A673 (cell line): ENCODE results near the gene PRKD3.

Experiments
- EZH2 ChIP-seq: fragments of 200-600 bp; sonication (generic); IDR thresholded peaks from 2 replicates; pipeline ENCODE4 v1.6.1; 2017; ENCODE audit warnings: borderline replicate concordance, low read depth, mild to moderate bottlenecking, mixed read lengths, antibody characterized with exemption, low read length; ENCODE audit not compliant: poor library complexity, severe bottlenecking
- TF ChIP-seq, protein P1 (sequence below): fragments of 300-800, 200-600 bp; sonication (generic); conservative IDR thresholded peaks from 2 replicates; pipeline ENCODE4 v1.5.1; 2017; ENCODE audit warnings: low read depth, mild to moderate bottlenecking, antibody characterized with exemption, low read length, moderate library complexity, mixed read lengths

GRCh38 chr2:37340637-37341036, 16.0 kb upstream of the PRKD3 start:
- TF ChIP-seq, protein P1, sequence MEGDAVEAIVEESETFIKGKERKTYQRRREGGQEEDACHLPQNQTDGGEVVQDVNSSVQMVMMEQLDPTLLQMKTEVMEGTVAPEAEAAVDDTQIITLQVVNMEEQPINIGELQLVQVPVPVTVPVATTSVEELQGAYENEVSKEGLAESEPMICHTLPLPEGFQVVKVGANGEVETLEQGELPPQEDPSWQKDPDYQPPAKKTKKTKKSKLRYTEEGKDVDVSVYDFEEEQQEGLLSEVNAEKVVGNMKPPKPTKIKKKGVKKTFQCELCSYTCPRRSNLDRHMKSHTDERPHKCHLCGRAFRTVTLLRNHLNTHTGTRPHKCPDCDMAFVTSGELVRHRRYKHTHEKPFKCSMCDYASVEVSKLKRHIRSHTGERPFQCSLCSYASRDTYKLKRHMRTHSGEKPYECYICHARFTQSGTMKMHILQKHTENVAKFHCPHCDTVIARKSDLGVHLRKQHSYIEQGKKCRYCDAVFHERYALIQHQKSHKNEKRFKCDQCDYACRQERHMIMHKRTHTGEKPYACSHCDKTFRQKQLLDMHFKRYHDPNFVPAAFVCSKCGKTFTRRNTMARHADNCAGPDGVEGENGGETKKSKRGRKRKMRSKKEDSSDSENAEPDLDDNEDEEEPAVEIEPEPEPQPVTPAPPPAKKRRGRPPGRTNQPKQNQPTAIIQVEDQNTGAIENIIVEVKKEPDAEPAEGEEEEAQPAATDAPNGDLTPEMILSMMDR, result no peak
- no peak for TF ChIP-seq EZH2
